ACHN (cell line): ENCODE measurements around the gene PTPRD.

ENCODE experiments used
- DNase-seq: peaks from one replicate; pipeline ENCODE4 v3.0.0-alpha.2; 2015
- in situ Hi-C: cut with HindIII; loops from 2 replicates; pipeline ENCODE4 v1.10.0; 2017; ENCODE audit warnings: low sequenced_read_pairs, low pct_ligation_motif_present, low pct_unique_long_range_greater_than_20kb

PTPRD gene

GRCh38 chr9:9764821-9765220 is 848.0 kb downstream of the PTPRD start:
- no peak for DNase-seq
- in situ Hi-C loops, result no loop called here

GRCh38 chr9:9754186-9754585 is 858.6 kb downstream of the PTPRD start:
- peak; percentile 19 for DNase-seq
- in situ Hi-C loops, result no loop called here

DNA sequence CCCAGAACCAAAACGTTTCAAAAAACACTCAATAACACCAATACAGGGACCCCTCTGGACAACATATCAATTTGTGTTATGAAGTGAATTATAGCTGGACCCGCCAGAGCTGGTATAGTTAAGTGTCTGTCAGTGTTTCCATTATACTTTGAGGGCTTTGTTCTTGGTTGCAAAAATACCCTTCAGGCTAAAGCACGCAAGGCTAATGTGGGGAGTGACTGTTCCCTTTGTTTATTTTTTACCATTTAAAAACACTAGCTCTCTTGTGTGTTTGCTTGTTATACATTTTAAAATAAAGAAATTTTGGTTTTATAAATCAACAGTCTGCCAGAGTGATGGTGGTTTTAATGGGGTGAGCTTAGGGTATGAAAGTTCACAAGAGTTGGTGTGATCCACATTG is 859.5 kb downstream of the PTPRD start:
- in situ Hi-C loops, result no loop called here
- DNase-seq, result no peak

DNA sequence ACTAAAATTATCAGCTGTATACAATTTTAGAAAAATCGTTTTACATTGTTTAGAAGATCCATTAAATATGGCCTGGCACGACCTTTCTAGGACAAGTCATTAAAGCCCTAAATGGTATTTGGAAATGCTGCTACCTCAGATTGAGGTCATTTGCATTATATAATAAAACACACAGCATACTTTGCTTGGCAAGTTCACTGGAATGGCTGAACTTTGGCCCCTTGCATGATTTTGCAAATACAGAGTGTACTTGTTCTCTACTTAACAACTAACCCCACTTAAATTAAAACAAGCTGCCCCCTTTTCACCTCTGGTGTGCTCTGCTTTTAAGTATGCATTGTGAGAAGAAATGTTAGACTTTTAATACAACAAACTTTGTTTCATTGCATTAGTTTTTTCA is 860.1 kb downstream of the PTPRD start:
- in situ Hi-C loops, result no loop called here
- DNase-seq, result no peak

GRCh38 chr9:9751996-9752395 is 860.8 kb downstream of the PTPRD start:
- DNase-seq, result no peak
- in situ Hi-C loops, result no loop called here

- in situ Hi-C loops, result no loop called here
- no peak for DNase-seq
These were observed 862.1 kb downstream of the PTPRD start for GRCh38 chr9:9750719-9751118.

DNA sequence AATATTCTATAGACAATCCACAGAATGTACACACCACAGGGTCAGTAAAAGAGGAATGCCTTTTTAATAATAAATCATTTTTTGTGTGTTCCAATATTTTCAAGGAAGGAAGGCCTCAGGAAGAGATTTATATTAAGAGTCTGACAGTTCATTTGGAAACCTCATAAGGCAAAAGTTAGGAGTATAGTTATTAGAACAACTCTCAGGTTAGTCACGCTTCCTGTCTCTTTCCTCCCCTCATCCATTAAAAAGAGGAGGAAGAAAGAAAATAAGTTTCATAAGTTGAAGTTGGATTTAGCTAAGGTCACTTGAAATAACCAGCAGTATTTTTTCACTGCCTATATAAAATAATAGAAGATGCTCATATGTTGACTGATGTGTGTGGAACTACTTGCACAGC is 863.2 kb downstream of the PTPRD start:
- in situ Hi-C loops, result no loop called here
- no peak for DNase-seq

DNA sequence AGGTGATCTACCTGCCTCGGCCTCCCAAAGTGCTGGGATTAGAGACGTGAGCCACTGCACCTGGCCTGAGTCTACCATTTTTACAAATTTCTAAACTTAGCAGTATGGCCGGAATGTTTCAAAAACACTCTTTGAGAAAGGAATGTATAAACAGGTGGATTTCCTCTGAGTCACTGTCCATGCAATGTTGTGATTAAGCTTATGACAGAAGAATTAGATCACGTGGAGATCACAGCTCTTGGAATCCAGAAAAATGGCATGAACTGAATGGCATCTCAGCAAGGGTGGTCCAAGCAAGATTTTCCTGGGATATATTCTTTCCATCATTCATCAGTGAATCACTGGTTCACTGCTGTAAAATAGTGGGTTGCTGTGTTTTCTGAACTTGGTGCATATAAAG is 865.0 kb downstream of the PTPRD start:
- in situ Hi-C loops, result no loop called here
- DNase-seq, result peak; percentile 43

- in situ Hi-C loops, result no loop called here
These were observed 866.0 kb downstream of the PTPRD start for GRCh38 chr9:9746826-9747225.

DNA sequence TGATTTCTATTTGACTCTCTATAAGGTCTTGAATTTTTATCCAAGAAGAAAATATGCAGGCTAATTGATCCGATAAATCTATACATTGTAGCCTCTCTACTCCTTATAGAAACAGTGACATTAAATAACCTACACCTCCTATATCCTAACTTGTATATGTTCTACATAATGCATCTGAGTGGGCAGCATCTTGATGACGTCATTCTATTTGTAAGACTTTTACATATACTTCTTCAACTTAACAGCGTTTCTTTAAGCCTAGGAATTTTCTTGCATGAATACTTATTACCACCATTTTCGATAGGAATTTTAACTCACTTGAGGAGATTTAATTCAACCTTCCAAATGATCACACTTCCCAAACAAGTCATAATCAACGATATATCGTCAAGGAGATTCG is 869.0 kb downstream of the PTPRD start:
- no peak for DNase-seq
- in situ Hi-C loops, result no loop called here

More at GRCh38 chr9:9746826-9747225, 866.0 kb downstream of the PTPRD start:
- no peak for DNase-seq

GRCh38 chr9:9730174-9730573 is 882.6 kb downstream of the PTPRD start:
- in situ Hi-C loops, result no loop called here
- no peak for DNase-seq

- no peak for DNase-seq
- in situ Hi-C loops, result no loop called here
These were observed 883.7 kb downstream of the PTPRD start for GRCh38 chr9:9729082-9729481.

DNA sequence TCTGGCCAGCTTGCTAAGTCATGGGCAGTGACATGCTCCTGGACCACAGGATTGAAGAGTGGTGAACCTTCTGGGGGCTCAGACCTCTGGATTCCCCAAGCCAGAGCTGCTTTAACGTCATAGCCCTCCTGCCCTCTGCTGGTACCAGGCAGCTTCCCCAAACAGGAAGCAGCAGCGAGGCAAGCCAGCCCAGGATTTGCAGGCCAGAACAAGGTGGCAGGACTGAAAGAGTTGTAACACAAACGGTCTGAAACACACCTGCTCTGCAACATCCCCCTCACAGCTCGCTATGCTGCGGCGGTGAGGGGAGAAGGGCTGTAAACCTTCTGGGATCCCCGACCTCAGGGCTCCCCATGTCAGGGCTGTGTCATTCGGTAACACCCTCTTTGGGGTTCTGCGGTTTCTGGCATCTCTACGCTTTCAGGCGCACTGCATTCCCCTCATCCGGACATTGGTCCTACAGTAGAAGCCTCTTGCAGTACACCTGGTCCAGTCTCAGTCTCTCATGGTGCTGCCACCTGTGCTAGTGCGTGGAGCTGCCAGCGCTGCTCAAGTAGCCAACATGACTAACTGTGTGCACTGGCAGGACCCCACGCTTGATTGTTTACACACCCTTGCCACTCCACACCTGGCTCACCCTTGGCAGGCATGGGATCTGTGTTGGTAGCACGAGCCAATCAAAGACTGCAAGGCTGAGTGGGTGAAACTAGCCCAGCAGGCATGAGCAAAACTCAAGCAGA is 893.3 kb downstream of the PTPRD start:
- in situ Hi-C loops, result no loop called here
- DNase-seq, result no peak

- in situ Hi-C loops, result no loop called here
- DNase-seq, result no peak
These were observed 894.1 kb downstream of the PTPRD start for GRCh38 chr9:9718691-9719090.

DNA sequence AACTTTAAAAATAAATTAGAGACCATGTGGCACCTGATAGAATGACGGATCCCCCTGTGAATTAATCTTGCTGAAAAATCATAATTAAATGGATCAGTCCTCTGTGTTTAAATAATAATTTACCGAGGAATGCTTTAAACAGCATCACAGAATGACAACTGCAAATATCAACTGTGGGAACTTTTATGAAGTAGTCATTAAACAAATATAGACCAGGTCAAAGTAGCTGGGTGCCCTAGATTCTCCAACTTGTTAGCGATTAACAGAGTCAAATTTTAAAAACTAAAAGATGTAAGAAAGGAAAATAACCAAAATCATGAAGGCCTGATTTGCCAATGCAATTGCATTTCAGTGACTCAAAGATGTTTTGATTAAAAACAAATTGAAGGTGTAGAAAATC is 933.4 kb downstream of the PTPRD start:
- no peak for DNase-seq
- in situ Hi-C loops, result no loop called here

DNA sequence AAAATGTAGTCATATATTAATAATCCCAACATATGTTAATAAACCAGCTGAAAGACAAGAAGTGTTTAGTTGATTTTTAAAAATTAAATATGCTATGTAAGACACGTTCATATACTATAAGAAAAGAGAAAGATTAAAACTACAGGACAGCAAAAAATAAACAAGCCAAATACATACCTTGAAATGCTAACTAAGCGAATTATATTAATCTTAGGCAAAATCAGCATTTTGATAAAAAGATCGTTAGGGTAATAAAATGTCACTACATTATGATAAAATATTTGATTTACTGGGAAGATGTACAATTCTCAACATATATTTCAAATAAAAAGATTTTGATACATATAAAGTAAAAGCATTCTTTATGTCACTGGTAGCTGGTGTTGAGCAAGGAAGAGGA is 938.3 kb downstream of the PTPRD start:
- no peak for DNase-seq
- in situ Hi-C loops, result no loop called here

- in situ Hi-C loops, result no loop called here
These were observed 942.3 kb downstream of the PTPRD start for GRCh38 chr9:9670454-9670853.

DNA sequence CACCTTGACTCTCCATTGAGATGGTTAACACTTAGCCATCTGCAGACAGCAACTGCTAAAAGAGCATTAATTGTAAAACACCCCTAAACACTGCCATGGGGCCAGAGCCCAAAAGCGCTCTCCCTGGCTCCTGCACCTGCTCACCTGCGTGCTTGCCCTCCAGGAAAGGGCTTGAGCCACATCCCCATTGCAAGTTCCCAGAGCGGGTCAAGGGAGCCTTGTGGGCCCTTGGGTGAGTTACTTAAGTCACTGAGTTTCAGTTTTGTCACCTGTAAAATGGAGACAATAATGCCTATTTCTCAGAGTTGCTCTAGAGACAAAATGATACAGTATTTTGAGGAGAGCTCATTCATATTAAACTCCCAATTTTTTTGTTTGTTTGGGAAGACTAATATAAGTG is 967.8 kb downstream of the PTPRD start:
- no peak for DNase-seq
- in situ Hi-C loops, result no loop called here

More at GRCh38 chr9:9670454-9670853, 942.3 kb downstream of the PTPRD start:
- DNase-seq, result no peak

- in situ Hi-C loops, result no loop called here
- no peak for DNase-seq
These were observed 981.5 kb downstream of the PTPRD start for GRCh38 chr9:9631284-9631683.

- no peak for DNase-seq
- in situ Hi-C loops, result no loop called here
These were observed 987.6 kb downstream of the PTPRD start for GRCh38 chr9:9625248-9625647.

DNA sequence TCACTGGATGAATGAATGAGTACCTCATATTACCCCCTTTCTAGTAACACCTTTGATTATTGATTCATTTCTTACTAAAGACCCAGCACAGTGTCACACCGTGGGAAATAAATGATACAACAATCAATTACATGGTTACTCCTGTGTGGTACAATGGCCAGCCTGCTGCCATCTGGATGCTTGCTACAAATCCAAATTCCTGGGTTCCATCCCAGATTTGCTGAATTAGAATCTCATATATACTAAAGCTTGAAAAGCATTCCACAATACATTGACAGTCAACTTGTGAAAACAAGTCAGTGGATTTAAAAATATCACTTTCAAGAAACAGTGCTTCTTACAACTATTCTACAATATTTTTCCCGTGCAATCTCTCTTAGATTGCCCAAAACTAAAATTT is 989.3 kb downstream of the PTPRD start:
- in situ Hi-C loops, result no loop called here
- DNase-seq, result no peak
